K562 (cell line): ENCODE data around the gene ARPC1A. TPM values are rescaled to one million over a fixed set of nuclear protein-coding genes. Genes with fewer than 3 reads are reported as not detected.

ENCODE experiments used
- CXXC5 ChIP-seq: fragments of 250-450 bp; sonication (Bioruptor Pico); IDR thresholded peaks from 2 replicates; pipeline ENCODE4 v1.8.0; 2022; ENCODE audit warnings: inconsistent platforms, mild to moderate bottlenecking, moderate library complexity
- ERF ChIP-seq: fragments of 450-650 bp; formaldehyde crosslinking; IDR thresholded peaks from 2 replicates; pipeline ENCODE4 v1.4.0; 2020; ENCODE audit warnings: mild to moderate bottlenecking, mixed read lengths
- ETS1 ChIP-seq: conservative IDR thresholded peaks from 2 replicates; pipeline ENCODE4 v1.6.1; 2011; ENCODE audit warnings: low read depth, mild to moderate bottlenecking, low read length; ENCODE audit not compliant: control insufficient read depth
- NR2F6 ChIP-seq: fragments of 450-650 bp; formaldehyde crosslinking; IDR thresholded peaks from 2 replicates; pipeline ENCODE4 v1.4.0; 2020; ENCODE audit warnings: mild to moderate bottlenecking
- RBBP5 ChIP-seq: fragments of 200-600 bp; sonication (generic); IDR thresholded peaks from 2 replicates; pipeline ENCODE4 v1.6.1; 2012; ENCODE audit warnings: borderline replicate concordance, mild to moderate bottlenecking, low read length, control low read depth, inconsistent platforms; ENCODE audit not compliant: insufficient read depth, poor library complexity, severe bottlenecking
- SFPQ ChIP-seq: fragments of 200-400 bp; formaldehyde crosslinking; IDR thresholded peaks from 2 replicates; pipeline ENCODE4 v1.6.1; 2017; ENCODE audit warnings: mild to moderate bottlenecking, low read depth, low read length, moderate library complexity
- ZBTB49 ChIP-seq: sonication (generic); formaldehyde crosslinking; IDR thresholded peaks from 2 replicates; pipeline ENCODE4 v1.8.0; 2022; ENCODE audit warnings: missing genetic modification reagents, mild to moderate bottlenecking, borderline replicate concordance
- ZNF175 ChIP-seq: fragments of 200-800 bp; sonication (Bioruptor generic); IDR thresholded peaks from 2 replicates; pipeline ENCODE4 v1.6.1; 2016; ENCODE audit warnings: low read depth, mild to moderate bottlenecking, missing genetic modification characterization, missing compliant biosample characterization
- ZNF253 ChIP-seq: fragments of 250-450 bp; sonication (Bioruptor Pico); conservative IDR thresholded peaks from 2 replicates; pipeline ENCODE4 v1.6.1; 2021; ENCODE audit warnings: mild to moderate bottlenecking
- ZNF263 ChIP-seq: sonication (generic); formaldehyde crosslinking; IDR thresholded peaks from 2 replicates; pipeline ENCODE4 v1.8.0; 2022; ENCODE audit warnings: mild to moderate bottlenecking, missing genetic modification reagents, borderline replicate concordance
- ZNF583 ChIP-seq: fragments of 250-450 bp; sonication (Bioruptor Pico); IDR thresholded peaks from 2 replicates; pipeline ENCODE4 v1.4.0; 2020
- polyA plus RNA-seq, 8 experiments: library from polyadenylated mRNA; depleted of rRNA in 4 of 8; stranded (reverse) in 5 of 8; unstranded in 3 of 8; fragments of >200 nt; fragmentation: Nextera tagmentation in 2 of 8; fragmentation: Illumina TruSeq in 1 of 8; extraction: Ambion mirVana in 2 of 8; extraction: Trizol in 1 of 8; gene quantifications; 2 replicates each; pipeline versions ENCODE4 v1.2.1 to v1.2.3, GENCODE V29; 2011 to 2014; ENCODE audit warnings: inconsistent platforms in 1 of 8, missing spikeins in 1 of 8
- total RNA-seq, 7 experiments: library from RNA; depleted of rRNA in 6 of 7; stranded (reverse); fragments of >200 nt in 6 of 7; fragmentation: Illumina TruSeq in 2 of 7; extraction: Trizol in 2 of 7; gene quantifications; 2 replicates each; pipeline versions ENCODE4 v1.2.1 to v1.2.3, GENCODE V29; 2011 to 2021; ENCODE audit warnings: low replicate concordance in 1 of 7

Gene ARPC1A
- total and polyA plus RNA-seq, 9 of the 15 experiments (the other 6 are each of a cell fraction or from before 2014, with no cell fraction given): 39.5 to 151 (median 86.1) TPM

- TF ChIP-seq RBBP5 (no peak), ZBTB49 (no peak), ERF (no peak), ZNF175 (CRISPR knock-in tag) (no peak), ZNF253 (CRISPR knock-in tag) (no peak), NR2F6 (CRISPR knock-in tag) (no peak), CXXC5 (CRISPR knock-in tag) (no peak), SFPQ (no peak), ZNF263 (CRISPR knock-in tag) (no peak), ZNF583 (CRISPR knock-in tag) (no peak), ETS1 (peak; percentile 59; the same call in 1 of the 2 replicates)
These were observed 83.5 kb downstream of the ARPC1A start (continued) for GRCh38 chr7:99409192-99409572.
